ENCODE results near the gene MMAB. TPM values are rescaled to one million over a fixed set of nuclear protein-coding genes. Genes with fewer than 3 reads are reported as not detected.

Gene MMAB
- total RNA-seq, 1 experiment from 2014 or later = 34.9 TPM

- Histone ChIP-seq H4K20me1 (ENCODE audit: insufficient read depth) (no peaks in the 10 kb centered on the region), H3K9me3 (ENCODE audit: control insufficient read depth in 1 of 2, insufficient read depth in 1 of 2, low read depth in 1 of 2, low read length in 2 of 2) (no peaks in the 10 kb centered on the region), H3K79me2 (ENCODE audit: insufficient read depth, low read length) (no peaks in the 10 kb centered on the region), H2AFZ (ENCODE audit: low read depth, low read length, poor library complexity, severe bottlenecking) (no peak overlapping the region), H3K9me2 (ENCODE audit: insufficient read depth) (no peaks in the 10 kb centered on the region), H3K4me3 (replicated peaks in 1 of 2; ENCODE audit: low read depth in 1 of 2, low read length in 2 of 2) (no peak overlapping the region), H3K27ac (ENCODE audit: low read depth, low read length) (no peak overlapping the region), H3K27me3 (ENCODE audit: insufficient read depth, low read length) (no peaks in the 10 kb centered on the region), H3K4me1 (ENCODE audit: control insufficient read depth in 1 of 2, insufficient read depth in 2 of 2, low read length in 2 of 2) (peaks cover 0 to 5% of the 10 kb centered on the region in 2 experiments; a peak in 1 of 4 replicates), H3K36me3 (ENCODE audit: control insufficient read depth in 1 of 2, insufficient read depth in 2 of 2, low read length in 2 of 2) (peaks cover 3 to 5% of the 10 kb centered on the region in 2 experiments; a peak in 1 of 4 replicates), H3K9ac (ENCODE audit: low read length) (no peak overlapping the region), H3K4me2 (ENCODE audit: low read length) (no peak overlapping the region)
- DNase-seq (ENCODE audit: low read depth, low spot score) (no peak), ATAC-seq (no peak)
- CTCF ChIA-PET = no interaction called here
- POLR2A ChIA-PET = no interaction called here
- RAD21 ChIA-PET (ENCODE audit: low non-redundant PET in 1 of 2, low total read pairs in 2 of 2, uncharacterized antibody in 2 of 2, unreplicated experiment in 2 of 2) = no interaction called here
- BruUV-seq (replicated peaks) = no TSS peak
- TF ChIP-seq REST (IDR thresholded peaks at IDR 0.05; ENCODE audit: low read depth) = no peak
- TF ChIP-seq ZNF274 (IDR thresholded peaks at IDR 0.05; ENCODE audit: low read depth, low read length) = no peak
- TF ChIP-seq ZFX (IDR thresholded peaks at IDR 0.05) = no peak
- TF ChIP-seq CEBPB (IDR thresholded peaks at IDR 0.05; ENCODE audit: low read depth) = no peak
- no peak for TF ChIP-seq SRF (IDR thresholded peaks at IDR 0.05; ENCODE audit: low read depth)
- TF ChIP-seq ATF3 (IDR thresholded peaks at IDR 0.05) = no peak
- TF ChIP-seq ZBTB33 (IDR thresholded peaks at IDR 0.05; ENCODE audit: extremely low read depth, insufficient replicate concordance, low read length) = no peak
- TF ChIP-seq SIN3A (IDR thresholded peaks at IDR 0.05; ENCODE audit: low read depth) = no peak
- intact Hi-C loops (cut with micrococcal nuclease) = no loop called here
These were observed 17.3 kb upstream of the MMAB start for GRCh38 chr12:109590566-109590965.
